ENCODE measurements around the gene CATSPER3.

Gene CATSPER3

DNA sequence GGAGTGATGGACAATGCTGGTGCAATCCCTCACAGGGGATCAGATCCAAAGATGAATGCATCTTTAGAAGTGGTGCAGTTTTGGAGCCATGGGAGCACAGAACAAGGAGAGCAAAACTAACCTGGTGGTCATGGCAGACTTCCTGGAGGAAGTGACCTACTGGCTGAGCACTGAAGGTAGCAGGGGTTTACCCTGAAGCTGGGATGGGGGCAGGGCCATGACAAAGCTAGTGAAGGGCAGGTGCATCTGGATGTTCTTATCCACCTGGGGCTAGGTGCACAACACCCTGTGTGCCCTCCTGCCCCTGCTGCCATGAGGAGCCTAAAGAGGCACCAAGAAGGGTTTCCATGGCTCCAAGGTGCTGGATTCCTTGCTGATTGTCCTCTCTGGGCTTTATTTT lies 77.8 kb downstream of the CATSPER3 start:
- no peak overlapping the region for H3K4me3 ChIP-seq (replicated peaks; ENCODE audit: insufficient read depth, low read length)
- H3K27me3 ChIP-seq (ENCODE audit: insufficient read depth, poor library complexity, severe bottlenecking): peaks cover 11% of the 10 kb centered on the region
- TF ChIP-seq GABPA (IDR thresholded peaks at IDR 0.05; ENCODE audit: low read depth) (no peak), SPI1 (IDR thresholded peaks at IDR 0.05; ENCODE audit: borderline replicate concordance, low read depth) (no peak), POLR2AphosphoS5 (IDR thresholded peaks at IDR 0.05; ENCODE audit: low read depth) (no peak)
- TF ChIP-seq, protein P1, sequence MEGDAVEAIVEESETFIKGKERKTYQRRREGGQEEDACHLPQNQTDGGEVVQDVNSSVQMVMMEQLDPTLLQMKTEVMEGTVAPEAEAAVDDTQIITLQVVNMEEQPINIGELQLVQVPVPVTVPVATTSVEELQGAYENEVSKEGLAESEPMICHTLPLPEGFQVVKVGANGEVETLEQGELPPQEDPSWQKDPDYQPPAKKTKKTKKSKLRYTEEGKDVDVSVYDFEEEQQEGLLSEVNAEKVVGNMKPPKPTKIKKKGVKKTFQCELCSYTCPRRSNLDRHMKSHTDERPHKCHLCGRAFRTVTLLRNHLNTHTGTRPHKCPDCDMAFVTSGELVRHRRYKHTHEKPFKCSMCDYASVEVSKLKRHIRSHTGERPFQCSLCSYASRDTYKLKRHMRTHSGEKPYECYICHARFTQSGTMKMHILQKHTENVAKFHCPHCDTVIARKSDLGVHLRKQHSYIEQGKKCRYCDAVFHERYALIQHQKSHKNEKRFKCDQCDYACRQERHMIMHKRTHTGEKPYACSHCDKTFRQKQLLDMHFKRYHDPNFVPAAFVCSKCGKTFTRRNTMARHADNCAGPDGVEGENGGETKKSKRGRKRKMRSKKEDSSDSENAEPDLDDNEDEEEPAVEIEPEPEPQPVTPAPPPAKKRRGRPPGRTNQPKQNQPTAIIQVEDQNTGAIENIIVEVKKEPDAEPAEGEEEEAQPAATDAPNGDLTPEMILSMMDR (IDR thresholded peaks at IDR 0.05; ENCODE audit: insufficient read depth, low read length): no peak
- TF ChIP-seq, protein P2, sequence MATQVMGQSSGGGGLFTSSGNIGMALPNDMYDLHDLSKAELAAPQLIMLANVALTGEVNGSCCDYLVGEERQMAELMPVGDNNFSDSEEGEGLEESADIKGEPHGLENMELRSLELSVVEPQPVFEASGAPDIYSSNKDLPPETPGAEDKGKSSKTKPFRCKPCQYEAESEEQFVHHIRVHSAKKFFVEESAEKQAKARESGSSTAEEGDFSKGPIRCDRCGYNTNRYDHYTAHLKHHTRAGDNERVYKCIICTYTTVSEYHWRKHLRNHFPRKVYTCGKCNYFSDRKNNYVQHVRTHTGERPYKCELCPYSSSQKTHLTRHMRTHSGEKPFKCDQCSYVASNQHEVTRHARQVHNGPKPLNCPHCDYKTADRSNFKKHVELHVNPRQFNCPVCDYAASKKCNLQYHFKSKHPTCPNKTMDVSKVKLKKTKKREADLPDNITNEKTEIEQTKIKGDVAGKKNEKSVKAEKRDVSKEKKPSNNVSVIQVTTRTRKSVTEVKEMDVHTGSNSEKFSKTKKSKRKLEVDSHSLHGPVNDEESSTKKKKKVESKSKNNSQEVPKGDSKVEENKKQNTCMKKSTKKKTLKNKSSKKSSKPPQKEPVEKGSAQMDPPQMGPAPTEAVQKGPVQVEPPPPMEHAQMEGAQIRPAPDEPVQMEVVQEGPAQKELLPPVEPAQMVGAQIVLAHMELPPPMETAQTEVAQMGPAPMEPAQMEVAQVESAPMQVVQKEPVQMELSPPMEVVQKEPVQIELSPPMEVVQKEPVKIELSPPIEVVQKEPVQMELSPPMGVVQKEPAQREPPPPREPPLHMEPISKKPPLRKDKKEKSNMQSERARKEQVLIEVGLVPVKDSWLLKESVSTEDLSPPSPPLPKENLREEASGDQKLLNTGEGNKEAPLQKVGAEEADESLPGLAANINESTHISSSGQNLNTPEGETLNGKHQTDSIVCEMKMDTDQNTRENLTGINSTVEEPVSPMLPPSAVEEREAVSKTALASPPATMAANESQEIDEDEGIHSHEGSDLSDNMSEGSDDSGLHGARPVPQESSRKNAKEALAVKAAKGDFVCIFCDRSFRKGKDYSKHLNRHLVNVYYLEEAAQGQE (IDR thresholded peaks at IDR 0.05; ENCODE audit: insufficient replicate concordance, low read depth): no peak
- no peak for DNase-seq (ENCODE audit: low read depth in 1 of 2, low spot score in 1 of 2)
- H3K27ac ChIP-seq (replicated peaks): no peak overlapping the region

DNA sequence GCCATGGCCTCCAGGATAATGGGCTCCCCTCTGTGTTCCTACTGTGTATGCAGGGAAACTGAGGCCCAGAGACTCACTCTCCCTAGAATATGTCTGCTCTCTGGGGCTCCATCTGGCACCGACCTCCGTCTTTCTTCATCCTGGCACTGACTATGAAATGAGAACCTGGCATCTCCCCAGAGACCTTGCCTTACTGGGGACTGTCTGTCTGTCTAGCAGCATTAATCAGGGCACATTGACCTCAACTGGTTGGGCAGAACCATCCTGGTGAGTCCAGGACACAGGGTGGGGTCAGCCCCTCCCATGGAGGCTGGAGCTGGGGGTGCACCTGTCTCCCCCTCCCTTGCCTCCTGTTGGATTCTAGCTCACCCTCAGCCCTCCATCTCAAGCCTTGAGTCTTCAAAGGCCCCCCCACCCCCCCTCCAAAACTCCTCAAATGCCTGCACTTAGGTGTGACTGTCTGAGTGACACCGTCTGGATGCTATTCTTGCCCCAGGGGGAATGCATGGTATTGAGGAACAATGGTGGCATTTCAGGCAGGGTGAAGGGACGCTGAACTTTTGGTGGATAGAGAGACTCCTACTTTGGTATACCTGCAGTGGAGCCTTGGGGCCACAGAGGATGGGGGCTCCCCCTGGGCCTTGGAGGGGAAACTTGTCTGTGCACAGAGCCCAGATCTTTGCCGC lies 79.1 kb downstream of the CATSPER3 start:
- no peaks in the 10 kb centered on the region for H3K27me3 ChIP-seq (ENCODE audit: insufficient read depth, poor library complexity, severe bottlenecking)

DNA sequence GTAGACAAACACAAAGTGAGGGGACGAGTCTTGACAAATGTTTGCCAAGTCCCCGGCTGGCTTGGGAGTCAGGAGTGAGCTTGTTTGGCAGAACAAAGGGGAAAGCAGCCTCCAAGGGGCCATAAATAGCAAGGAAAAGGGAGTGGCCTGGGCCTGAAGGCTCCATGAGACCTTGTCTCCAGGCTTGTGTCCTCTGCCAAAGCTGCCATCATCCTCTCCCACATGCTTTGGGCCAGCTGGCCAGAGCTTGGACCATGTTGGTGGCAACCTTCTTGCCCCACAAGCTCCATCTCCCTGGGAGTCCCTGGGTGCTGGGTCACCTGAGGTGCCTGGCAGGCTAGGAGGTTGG lies 79.6 kb downstream of the CATSPER3 start:
- TF ChIP-seq GABPA (IDR thresholded peaks at IDR 0.05; ENCODE audit: low read depth): no peak
- TF ChIP-seq POLR2AphosphoS5 (IDR thresholded peaks at IDR 0.05; ENCODE audit: low read depth): no peak
- TF ChIP-seq, protein P1 (IDR thresholded peaks at IDR 0.05; ENCODE audit: insufficient read depth, low read length): no peak
- TF ChIP-seq SPI1 (IDR thresholded peaks at IDR 0.05; ENCODE audit: borderline replicate concordance, low read depth): no peak
- TF ChIP-seq, protein P2 (IDR thresholded peaks at IDR 0.05; ENCODE audit: insufficient replicate concordance, low read depth): no peak
- Histone ChIP-seq H3K27me3 (ENCODE audit: insufficient read depth, poor library complexity, severe bottlenecking) (no peaks in the 10 kb centered on the region), H3K27ac (replicated peaks) (no peak overlapping the region), H3K4me3 (replicated peaks; ENCODE audit: insufficient read depth, low read length) (no peak overlapping the region)
- DNase-seq (ENCODE audit: low read depth in 1 of 2, low spot score in 1 of 2): no peak

More for the DNA sequence above, 79.1 kb downstream of the CATSPER3 start:
- TF ChIP-seq POLR2AphosphoS5 (IDR thresholded peaks at IDR 0.05; ENCODE audit: low read depth) (no peak), GABPA (IDR thresholded peaks at IDR 0.05; ENCODE audit: low read depth) (no peak), SPI1 (IDR thresholded peaks at IDR 0.05; ENCODE audit: borderline replicate concordance, low read depth) (no peak)
- TF ChIP-seq, protein P1 (IDR thresholded peaks at IDR 0.05; ENCODE audit: insufficient read depth, low read length): no peak
- TF ChIP-seq, protein P2 (IDR thresholded peaks at IDR 0.05; ENCODE audit: insufficient replicate concordance, low read depth): no peak
- no peak overlapping the region for H3K27ac ChIP-seq (replicated peaks)
- no peak overlapping the region for H3K4me3 ChIP-seq (replicated peaks; ENCODE audit: insufficient read depth, low read length)
- DNase-seq (ENCODE audit: low read depth in 1 of 2, low spot score in 1 of 2): no peak
